Brain microvascular endothelial cell (primary cell): ENCODE data around the gene CIBAR2.

Experiments used
- DNase-seq: peaks from one replicate; pipeline ENCODE4 v3.0.0-alpha.2; 2020
- H3K27ac ChIP-seq: fragments of 250-450 bp; sonication (Bioruptor Pico); 2 replicates; pipeline ENCODE4 v1.5.1; 2020; ENCODE audit warnings: mild to moderate bottlenecking, moderate library complexity
- H3K27me3 ChIP-seq: fragments of 250-450 bp; sonication (Bioruptor Pico); replicated peaks from 2 replicates; pipeline ENCODE4 v1.5.1; 2020; ENCODE audit warnings: mild to moderate bottlenecking
- H3K36me3 ChIP-seq: fragments of 250-450 bp; sonication (Bioruptor Pico); replicated peaks from 2 replicates; pipeline ENCODE4 v1.5.1; 2020; ENCODE audit warnings: mild to moderate bottlenecking
- H3K4me3 ChIP-seq: 2 replicates; pipeline ENCODE4 v1.5.1; 2011; ENCODE audit warnings: low read depth, mild to moderate bottlenecking, control low read depth, low read length, moderate library complexity
- in situ Hi-C: cut with HindIII; loops from 2 replicates; pipeline ENCODE4 v1.10.0; 2017; ENCODE audit warnings: low sequenced_read_pairs, low pct_ligation_motif_present
- TF ChIP-seq, protein P1 (sequence below): IDR thresholded peaks from 2 replicates; pipeline ENCODE4 v1.5.1; 2011; ENCODE audit warnings: low read depth, mild to moderate bottlenecking, moderate library complexity, low read length, control low read depth, inconsistent platforms; ENCODE audit errors: missing control alignments

CIBAR2 gene

DNA sequence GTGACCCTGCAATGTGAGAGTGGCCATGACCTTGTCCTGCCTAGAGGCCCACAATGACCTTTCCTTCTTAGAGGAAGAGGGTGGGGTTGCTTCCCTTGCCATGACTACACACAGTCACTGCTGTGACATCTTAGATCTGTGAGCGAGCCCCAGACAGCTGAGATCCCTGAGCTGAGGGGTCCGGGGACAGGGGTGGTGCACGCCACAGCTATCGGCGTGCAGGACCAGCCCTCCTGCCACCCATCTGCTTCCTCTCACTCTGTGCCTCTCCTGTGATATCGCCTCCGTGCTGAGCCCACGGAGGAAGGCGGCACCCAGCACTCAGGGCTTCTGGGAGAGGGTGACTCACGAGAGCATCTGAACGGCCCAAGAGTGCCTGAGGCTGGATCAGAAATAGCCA lies 49.4 kb downstream of the CIBAR2 start:
- TF ChIP-seq, protein P1, sequence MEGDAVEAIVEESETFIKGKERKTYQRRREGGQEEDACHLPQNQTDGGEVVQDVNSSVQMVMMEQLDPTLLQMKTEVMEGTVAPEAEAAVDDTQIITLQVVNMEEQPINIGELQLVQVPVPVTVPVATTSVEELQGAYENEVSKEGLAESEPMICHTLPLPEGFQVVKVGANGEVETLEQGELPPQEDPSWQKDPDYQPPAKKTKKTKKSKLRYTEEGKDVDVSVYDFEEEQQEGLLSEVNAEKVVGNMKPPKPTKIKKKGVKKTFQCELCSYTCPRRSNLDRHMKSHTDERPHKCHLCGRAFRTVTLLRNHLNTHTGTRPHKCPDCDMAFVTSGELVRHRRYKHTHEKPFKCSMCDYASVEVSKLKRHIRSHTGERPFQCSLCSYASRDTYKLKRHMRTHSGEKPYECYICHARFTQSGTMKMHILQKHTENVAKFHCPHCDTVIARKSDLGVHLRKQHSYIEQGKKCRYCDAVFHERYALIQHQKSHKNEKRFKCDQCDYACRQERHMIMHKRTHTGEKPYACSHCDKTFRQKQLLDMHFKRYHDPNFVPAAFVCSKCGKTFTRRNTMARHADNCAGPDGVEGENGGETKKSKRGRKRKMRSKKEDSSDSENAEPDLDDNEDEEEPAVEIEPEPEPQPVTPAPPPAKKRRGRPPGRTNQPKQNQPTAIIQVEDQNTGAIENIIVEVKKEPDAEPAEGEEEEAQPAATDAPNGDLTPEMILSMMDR, result no peak
- Histone ChIP-seq H3K36me3 (no peaks in the 10 kb centered on the region), H3K27ac (no peak overlapping the region), H3K4me3 (no peak overlapping the region), H3K27me3 (no peaks in the 10 kb centered on the region)
- DNase-seq, result no peak
- in situ Hi-C loops, result no loop called here

DNA sequence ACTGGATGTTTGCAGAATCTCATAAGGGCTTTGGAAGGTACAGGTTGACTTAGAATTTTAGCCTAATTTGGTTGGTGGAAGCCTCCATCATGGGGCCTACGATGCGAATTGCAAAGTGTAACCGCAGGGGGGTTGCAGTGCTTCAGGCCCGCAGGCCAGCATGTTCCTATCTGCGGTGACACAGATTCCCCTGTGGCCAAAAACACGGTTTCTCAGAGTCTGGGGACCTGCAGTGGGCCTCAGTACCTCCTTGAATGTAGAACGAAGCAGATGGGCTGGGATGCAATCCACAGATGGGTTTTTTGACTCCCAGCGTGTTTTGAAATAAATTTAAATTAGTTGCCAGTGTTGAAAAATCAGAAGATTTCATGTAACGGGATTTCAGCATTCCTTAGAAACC lies 49.9 kb downstream of the CIBAR2 start:
- Histone ChIP-seq H3K27me3 (no peaks in the 10 kb centered on the region), H3K27ac (no peak overlapping the region), H3K36me3 (no peaks in the 10 kb centered on the region), H3K4me3 (no peak overlapping the region)
- TF ChIP-seq, protein P1, result no peak
- in situ Hi-C loops, result no loop called here
- no peak for DNase-seq

DNA sequence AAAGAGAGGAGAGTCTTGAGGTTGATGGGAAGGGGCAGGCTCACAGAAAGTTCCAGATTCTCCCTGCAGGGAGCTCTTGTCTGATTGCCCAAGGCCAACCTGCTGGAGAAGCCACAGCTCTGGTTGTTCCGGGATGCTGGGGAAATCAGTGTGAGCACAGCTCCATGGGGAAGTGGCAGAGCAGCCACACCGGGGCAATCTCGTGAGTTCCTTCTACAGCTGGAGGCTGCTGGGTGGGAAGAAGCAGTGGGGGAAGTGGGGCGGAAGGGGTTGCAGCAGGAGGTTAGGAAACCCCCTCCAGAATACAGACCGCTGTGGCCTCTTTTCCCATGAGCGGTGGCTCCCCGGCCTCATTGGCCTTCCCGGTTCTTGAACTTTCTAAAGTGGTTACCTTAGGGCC lies 50.7 kb downstream of the CIBAR2 start:
- Histone ChIP-seq H3K4me3 (no peak overlapping the region), H3K36me3 (no peaks in the 10 kb centered on the region), H3K27ac (no peak overlapping the region), H3K27me3 (no peaks in the 10 kb centered on the region)
- in situ Hi-C loops, result no loop called here
- TF ChIP-seq, protein P1, result no peak
- DNase-seq, result no peak

DNA sequence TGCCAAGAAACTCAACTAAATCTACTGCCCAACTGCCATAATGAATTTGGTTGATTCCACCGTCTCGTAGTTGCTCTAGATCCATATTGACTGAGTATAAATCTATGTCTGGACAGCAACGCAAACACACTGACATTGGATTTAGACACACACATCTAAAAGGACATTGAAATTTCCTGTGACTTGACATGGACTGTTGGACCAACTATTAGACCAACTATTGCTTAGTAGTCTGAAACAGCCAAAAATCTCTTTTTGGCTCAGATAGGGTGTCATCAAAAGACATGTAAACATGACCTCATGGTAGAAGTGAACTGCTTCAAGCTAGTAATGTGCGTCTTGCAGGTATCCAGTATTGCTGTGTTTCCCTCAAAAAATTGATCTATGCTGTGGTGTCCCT lies 53.4 kb downstream of the CIBAR2 start:
- H3K4me3 ChIP-seq, result no peak overlapping the region
- TF ChIP-seq, protein P1, result no peak
- no peak overlapping the region for H3K27ac ChIP-seq
- DNase-seq, result no peak
- in situ Hi-C loops, result no loop called here
- no peaks in the 10 kb centered on the region for H3K27me3 ChIP-seq
- H3K36me3 ChIP-seq, result no peaks in the 10 kb centered on the region

DNA sequence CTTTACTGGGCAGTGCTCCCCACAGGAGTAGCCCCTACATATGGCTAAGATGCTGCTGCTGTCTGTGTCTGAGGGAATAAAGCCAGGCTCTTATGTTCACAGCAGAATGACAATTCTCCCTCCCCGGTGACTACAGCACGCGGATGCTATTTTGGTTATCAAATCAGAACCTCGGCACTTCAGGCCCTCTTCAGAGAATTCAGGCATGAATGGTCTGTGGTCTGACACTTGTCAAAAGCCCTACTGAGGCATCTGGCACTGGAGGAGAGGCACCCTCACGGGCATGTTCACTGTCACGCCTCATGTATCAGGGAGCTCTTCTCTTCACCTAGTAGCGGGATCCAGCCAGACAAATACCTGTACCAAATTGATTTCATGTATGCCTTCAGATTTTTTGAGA lies 54.3 kb downstream of the CIBAR2 start:
- Histone ChIP-seq H3K27me3 (no peaks in the 10 kb centered on the region), H3K4me3 (no peak overlapping the region), H3K36me3 (no peaks in the 10 kb centered on the region), H3K27ac (no peak overlapping the region)
- TF ChIP-seq, protein P1, result no peak
- no peak for DNase-seq
- in situ Hi-C loops, result no loop called here

DNA sequence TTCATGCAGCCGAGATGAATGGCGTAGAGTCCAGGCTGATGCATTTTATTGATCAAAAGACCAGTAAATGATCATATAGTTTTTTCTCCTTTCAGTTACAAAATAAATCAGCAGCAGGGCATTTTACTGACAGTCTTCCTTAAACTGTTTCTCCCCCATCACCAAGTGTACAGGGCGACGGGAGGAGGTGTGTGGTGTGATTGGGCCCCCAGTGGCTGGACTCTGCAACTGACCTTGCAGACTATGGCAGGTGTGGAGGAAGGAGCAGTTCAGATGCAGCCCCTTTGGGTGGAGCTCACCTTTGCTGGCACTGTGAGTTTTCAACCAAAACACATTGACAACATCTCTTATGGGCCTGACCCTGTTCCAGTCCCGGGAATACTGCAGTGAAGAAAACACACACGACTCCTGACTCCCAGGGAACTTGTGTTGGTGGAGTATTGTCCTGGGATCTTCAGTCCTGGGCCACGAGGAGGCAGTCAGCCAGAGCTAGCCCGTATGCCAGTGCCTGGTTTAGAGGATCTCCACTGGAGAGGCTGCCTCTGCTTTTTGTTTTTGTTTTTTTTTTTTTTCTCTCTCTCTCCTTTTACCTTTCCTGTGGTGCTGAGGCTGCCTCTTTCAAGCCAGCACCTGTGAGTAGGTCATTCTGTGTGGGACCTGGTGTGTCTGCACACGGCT lies 54.9 kb downstream of the CIBAR2 start:
- no peak overlapping the region for H3K4me3 ChIP-seq
- TF ChIP-seq, protein P1, result peak; percentile 55
- in situ Hi-C loops, result no loop called here
- no peaks in the 10 kb centered on the region for H3K27me3 ChIP-seq
- H3K27ac ChIP-seq, result no peak overlapping the region
- no peaks in the 10 kb centered on the region for H3K36me3 ChIP-seq
- DNase-seq, result no peak
